PC-9 (cell line): Measurements from ENCODE around the gene SYNGAP1.
"Not testable (repeated sequence)": the region's sequence is repeated elsewhere in the genome, so short reads cannot be mapped to it uniquely, and the experiment has no call there.

Experiments used
- CTCF ChIP-seq: fragments of 200-600 bp; sonication (generic); conservative IDR thresholded peaks from 2 replicates; pipeline ENCODE4 v1.6.1; 2017; ENCODE audit warnings: mixed run types, antibody characterized with exemption, mild to moderate bottlenecking, moderate library complexity
- EZH2 ChIP-seq: fragments of 200-600 bp; sonication (generic); IDR thresholded peaks from 2 replicates; pipeline ENCODE4 v1.8.0; 2017; ENCODE audit warnings: antibody characterized with exemption, low read depth

GRCh38 chr6:33484673-33485262, 64.9 kb downstream of the SYNGAP1 start:
- not testable (repeated sequence) for TF ChIP-seq CTCF, EZH2
